MCF 10A (cell line): ENCODE results near the gene NOXO1. TPM values are rescaled to one million over a fixed set of nuclear protein-coding genes. Genes with fewer than 3 reads are reported as not detected.

Experiments used
- BruUV-seq: library from RNA; stranded (reverse); fragments of 400-500 nt; replicated peaks from 2 replicates; lab custom pipeline; 2021; lab: Mats Ljungman, UMichigan
- CTCF ChIA-PET: fragments of 300-600 bp; sonication (Branson Sonifier 250); formaldehyde crosslinking; extraction: SDS; loops from one replicate; lab custom pipeline; 2021; ENCODE audit warnings: antibody characterized with exemption, inconsistent platforms; lab: Yijun Ruan, JAX
- POLR2A ChIA-PET: fragments of 300-600, 350-650 bp; sonication (Branson Sonifier 250); formaldehyde crosslinking; extraction: SDS; loops from one replicate; lab custom pipeline; 2020; ENCODE audit warnings: antibody characterized with exemption, inconsistent platforms; lab: Yijun Ruan, JAX
- DNase-seq: peaks from one replicate; pipeline ENCODE4 v3.0.0-alpha.2; 2018; ENCODE audit not compliant: unreplicated experiment
- H3K27ac Mint-ChIP-seq: one replicate; pipeline ENCODE4 v1.8.0; 2022; ENCODE audit warnings: mild to moderate bottlenecking, low read depth, mixed read lengths; ENCODE audit not compliant: unreplicated experiment
- H3K27me3 Mint-ChIP-seq: one replicate; pipeline ENCODE4 v1.8.0; 2022; ENCODE audit warnings: mixed read lengths; ENCODE audit not compliant: insufficient read depth, unreplicated experiment
- H3K36me3 Mint-ChIP-seq: one replicate; pipeline ENCODE4 v1.8.0; 2022; ENCODE audit warnings: mild to moderate bottlenecking, moderate library complexity, mixed read lengths; ENCODE audit not compliant: insufficient read depth, unreplicated experiment
- H3K4me1 Mint-ChIP-seq: one replicate; pipeline ENCODE4 v1.8.0; 2022; ENCODE audit warnings: mixed read lengths; ENCODE audit not compliant: insufficient read depth, unreplicated experiment
- H3K4me3 Mint-ChIP-seq: one replicate; pipeline ENCODE4 v1.8.0; 2022; ENCODE audit warnings: mild to moderate bottlenecking, moderate library complexity, mixed read lengths; ENCODE audit not compliant: unreplicated experiment
- H3K9me3 Mint-ChIP-seq: one replicate; pipeline ENCODE4 v1.8.0; 2022; ENCODE audit warnings: mixed read lengths; ENCODE audit not compliant: unreplicated experiment
- intact Hi-C: fragments of 100-400 bp; cut with micrococcal nuclease; formaldehyde crosslinking; loops from 2 replicates; pipeline ENCODE4 v1.14.1; 2022
- total RNA-seq: library from RNA; stranded (reverse); gene quantifications from 2 replicates; pipeline ENCODE4 v1.2.3, GENCODE V29; 2022
- TF ChIP-seq, protein P1 (sequence below): fragments of 200-600 bp; IDR thresholded peaks from one replicate; pipeline ENCODE4 v1.8.0; 2022; ENCODE audit warnings: antibody characterized with exemption, mild to moderate bottlenecking; ENCODE audit not compliant: unreplicated experiment

NOXO1 gene
- total RNA-seq, 1 experiment from 2014 or later = 1.1 TPM

DNA sequence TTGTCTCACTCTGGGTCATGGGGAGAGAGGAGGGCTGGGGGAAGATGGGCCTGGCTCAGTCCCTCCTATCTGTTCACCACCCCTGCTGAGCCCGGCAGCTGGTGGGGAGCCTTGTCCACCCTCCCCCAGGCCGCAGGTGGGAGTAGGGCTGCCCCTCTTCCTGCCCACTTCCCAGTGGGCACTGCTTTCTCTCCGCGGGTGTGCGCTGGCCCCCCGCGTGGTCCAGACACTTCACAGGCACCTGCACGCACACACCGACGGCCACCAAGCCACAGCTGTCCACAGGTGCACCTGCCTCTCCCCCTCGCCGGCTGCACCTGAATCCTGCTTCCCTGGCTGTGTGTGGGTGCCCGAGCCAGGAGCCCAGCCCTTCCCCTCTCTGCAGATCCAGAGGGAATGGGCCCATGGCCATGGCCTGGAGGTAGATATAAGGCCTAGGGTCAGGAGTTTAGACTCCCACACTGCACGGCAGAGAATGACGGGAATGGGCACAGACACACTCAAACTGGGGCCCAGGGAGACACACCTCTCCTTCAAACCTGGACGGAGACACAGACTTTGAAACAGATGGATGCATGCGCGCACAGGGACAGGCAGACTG, 47.5 kb upstream of the NOXO1 start:
- H3K4me1 Mint-ChIP-seq = no peaks in the 10 kb centered on the region
- no peaks in the 10 kb centered on the region for H3K27me3 Mint-ChIP-seq
- no peaks in the 10 kb centered on the region for H3K9me3 Mint-ChIP-seq
- H3K27ac Mint-ChIP-seq = no peak overlapping the region
- TF ChIP-seq, protein P1, sequence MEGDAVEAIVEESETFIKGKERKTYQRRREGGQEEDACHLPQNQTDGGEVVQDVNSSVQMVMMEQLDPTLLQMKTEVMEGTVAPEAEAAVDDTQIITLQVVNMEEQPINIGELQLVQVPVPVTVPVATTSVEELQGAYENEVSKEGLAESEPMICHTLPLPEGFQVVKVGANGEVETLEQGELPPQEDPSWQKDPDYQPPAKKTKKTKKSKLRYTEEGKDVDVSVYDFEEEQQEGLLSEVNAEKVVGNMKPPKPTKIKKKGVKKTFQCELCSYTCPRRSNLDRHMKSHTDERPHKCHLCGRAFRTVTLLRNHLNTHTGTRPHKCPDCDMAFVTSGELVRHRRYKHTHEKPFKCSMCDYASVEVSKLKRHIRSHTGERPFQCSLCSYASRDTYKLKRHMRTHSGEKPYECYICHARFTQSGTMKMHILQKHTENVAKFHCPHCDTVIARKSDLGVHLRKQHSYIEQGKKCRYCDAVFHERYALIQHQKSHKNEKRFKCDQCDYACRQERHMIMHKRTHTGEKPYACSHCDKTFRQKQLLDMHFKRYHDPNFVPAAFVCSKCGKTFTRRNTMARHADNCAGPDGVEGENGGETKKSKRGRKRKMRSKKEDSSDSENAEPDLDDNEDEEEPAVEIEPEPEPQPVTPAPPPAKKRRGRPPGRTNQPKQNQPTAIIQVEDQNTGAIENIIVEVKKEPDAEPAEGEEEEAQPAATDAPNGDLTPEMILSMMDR = no peak
- intact Hi-C loops = no loop called here
- H3K36me3 Mint-ChIP-seq = peaks cover 7% of the 10 kb centered on the region
- H3K4me3 Mint-ChIP-seq = no peak overlapping the region
- ChIA-PET POLR2A (interaction anchor here (2.0 to 2.6 kb wide), 2 partner anchors 19 to 21 kb away, joined by 5 to 11 read pairs; partner anchors contain the start of genes NTHL1 and TSC2), CTCF (interaction anchor here (1.1 kb wide), 1 partner anchor 18 kb away, joined by 3 read pairs; no protein-coding TSS in a partner anchor)
- no TSS peak for BruUV-seq
- no peak for DNase-seq

DNA sequence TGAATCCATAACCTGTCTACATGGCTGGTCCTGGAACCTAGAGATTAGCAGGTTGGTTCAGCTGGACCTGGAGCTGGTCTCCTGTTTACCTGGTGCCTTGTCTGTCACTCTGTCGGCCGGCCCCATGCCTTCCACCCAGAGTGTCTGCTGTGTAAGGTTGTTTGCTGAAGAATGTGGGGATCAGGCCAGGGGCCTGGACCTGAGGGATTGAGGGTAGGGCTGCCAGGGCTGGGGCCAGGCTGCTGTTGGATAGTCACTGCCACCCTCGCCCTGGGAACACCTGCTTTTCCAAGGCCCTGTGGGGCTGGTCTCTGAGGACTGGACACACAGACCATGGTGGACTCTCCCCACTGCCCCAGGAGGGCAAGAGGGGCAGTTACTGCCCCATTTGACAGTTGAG, 46.9 kb upstream of the NOXO1 start:
- H3K27ac Mint-ChIP-seq = no peak overlapping the region
- peaks cover 7% of the 10 kb centered on the region for H3K36me3 Mint-ChIP-seq
- intact Hi-C loops = no loop called here
- H3K4me1 Mint-ChIP-seq = peaks cover under 1% of the 10 kb centered on the region
- no peak for DNase-seq
- CTCF ChIA-PET = interaction anchor here (0.6 to 1.1 kb wide), 4 partner anchors 11 to 20 kb away, joined by 3 read pairs; no protein-coding TSS in a partner anchor
- TF ChIP-seq, protein P1 = no peak
- no peaks in the 10 kb centered on the region for H3K27me3 Mint-ChIP-seq
- H3K9me3 Mint-ChIP-seq = no peaks in the 10 kb centered on the region
- POLR2A ChIA-PET = interaction anchor here (0.6 to 2.6 kb wide), 6 partner anchors 13 to 132 kb away, joined by 3 to 11 read pairs (median 4); partner anchors contain the start of genes NTHL1, TBL3 and TSC2
- no TSS peak for BruUV-seq
- peak overlapping the region; percentile 70 for H3K4me3 Mint-ChIP-seq

DNA sequence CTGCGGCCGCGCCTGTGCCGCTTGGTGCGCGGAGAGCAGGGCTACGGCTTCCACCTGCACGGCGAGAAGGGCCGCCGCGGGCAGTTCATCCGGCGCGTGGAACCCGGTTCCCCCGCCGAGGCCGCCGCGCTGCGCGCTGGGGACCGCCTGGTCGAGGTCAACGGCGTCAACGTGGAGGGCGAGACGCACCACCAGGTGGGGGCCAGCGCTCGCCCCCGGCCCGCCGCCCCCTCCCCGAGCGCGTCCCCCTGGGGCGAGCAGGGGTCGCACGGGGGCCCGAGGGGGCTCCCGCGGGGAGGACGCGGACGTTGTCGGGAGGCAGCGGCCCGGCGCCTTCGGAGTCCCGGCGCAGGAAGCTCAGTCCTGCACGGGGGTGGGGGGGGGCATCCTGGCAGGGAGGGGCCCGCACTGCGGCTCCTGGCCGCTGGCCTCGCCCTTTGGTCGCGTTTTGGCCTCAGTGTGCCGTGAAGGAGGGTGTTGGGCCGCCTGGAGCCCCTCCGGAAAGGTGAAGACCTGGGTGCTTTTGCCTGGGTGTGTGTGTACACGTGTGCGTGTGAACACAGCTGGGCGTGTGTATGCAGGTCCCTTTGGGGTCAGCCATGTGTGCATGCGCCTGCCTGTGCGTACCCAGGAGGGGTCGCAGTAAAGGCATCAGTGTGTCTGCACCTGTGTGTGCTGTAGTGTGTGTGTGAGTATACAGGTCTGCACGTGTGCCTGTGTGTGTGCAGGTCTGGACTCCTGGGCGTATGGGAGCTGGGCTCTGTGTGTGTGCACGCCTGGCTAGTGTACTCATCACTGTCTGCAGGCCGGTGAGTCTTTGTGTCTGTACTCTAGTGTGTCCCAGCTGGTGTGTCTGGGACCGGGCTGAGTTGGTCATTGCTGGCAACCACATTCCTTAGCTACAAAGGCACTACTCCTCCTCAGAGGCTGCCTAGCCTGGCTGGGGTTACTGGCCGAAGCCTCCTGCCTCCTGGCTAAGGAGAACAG, 46.0 kb upstream of the NOXO1 start:
- TF ChIP-seq, protein P1 = no peak
- intact Hi-C loops = no loop called here
- Mint-ChIP-seq H3K27me3 (no peaks in the 10 kb centered on the region), H3K4me1 (peaks cover 9% of the 10 kb centered on the region), H3K4me3 (peak overlapping the region; percentile 70), H3K36me3 (peaks cover 12% of the 10 kb centered on the region), H3K27ac (no peak overlapping the region), H3K9me3 (no peaks in the 10 kb centered on the region)
- ChIA-PET CTCF (interaction anchor here (0.6 to 2.0 kb wide), 6 partner anchors 10 to 113 kb away, joined by 3 to 9 read pairs (median 3); no protein-coding TSS in a partner anchor), POLR2A (interaction anchor here (0.6 to 2.6 kb wide), 10 partner anchors 14 to 136 kb away, joined by 3 to 11 read pairs (median 4); partner anchors contain the start of genes NTHL1, TBL3 and TSC2)
- no TSS peak for BruUV-seq
- DNase-seq = no peak
